ENCODE results near the gene PCYT1B.
A peak's percentile ranks its signal among the peaks of the same experiment; 100 is the strongest.

PCYT1B gene

GRCh38 chrX:24647257-24648058 lies at the start of gene PCYT1B:
PCYT1B (minus strand) TSS chrX:24647347; CDS start chrX:24647105, 242 bp downstream.
- H3K4me3 ChIP-seq (replicated peaks; ENCODE audit: low read depth, low read length) = 0 out of 2 replicates have a peak within 1 kb of the TSS, but pooled peaks have one; percentile 7
- DNase-seq (ENCODE audit: extremely low read depth, low read depth) = peak; percentile 7
- no peak for TF ChIP-seq CTCF (IDR thresholded peaks at IDR 0.05; ENCODE audit: low read depth, low read length, missing control alignments)

- DNase-seq (ENCODE audit: extremely low read depth, low read depth) = no peak
- no peak for TF ChIP-seq CTCF (IDR thresholded peaks at IDR 0.05; ENCODE audit: low read depth, low read length, missing control alignments)
- 0 out of 2 replicates have a peak overlapping the region, but pooled peaks have one; percentile 2 for H3K4me3 ChIP-seq (replicated peaks; ENCODE audit: low read depth, low read length)
Observed at GRCh38 chrX:24696294-24696693, 49.1 kb upstream of the PCYT1B start.

DNA sequence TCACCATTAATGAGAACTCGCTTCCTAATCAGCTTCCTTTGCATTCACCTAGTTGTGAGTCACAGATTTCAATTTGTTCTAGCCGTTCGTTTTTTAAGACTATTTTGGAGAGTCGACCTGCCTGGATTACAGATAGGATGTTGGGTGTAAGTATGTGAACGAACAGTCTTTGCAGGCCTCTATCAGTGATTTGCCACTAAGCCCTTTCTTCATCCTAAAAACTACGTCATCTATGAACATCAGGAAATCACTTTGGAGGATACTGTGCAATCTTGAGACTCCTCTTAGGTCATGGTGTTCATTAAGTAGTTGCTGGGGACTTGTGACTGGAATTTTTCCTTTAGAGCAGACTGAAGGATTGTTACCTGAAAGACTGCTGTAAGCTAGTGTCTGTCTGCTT lies 47.7 kb upstream of the PCYT1B start:
- DNase-seq (ENCODE audit: extremely low read depth, low read depth) = no peak
- H3K4me3 ChIP-seq (replicated peaks; ENCODE audit: low read depth, low read length) = peak overlapping the region; percentile 65
- TF ChIP-seq CTCF (IDR thresholded peaks at IDR 0.05; ENCODE audit: low read depth, low read length, missing control alignments) = no peak

- H3K4me3 ChIP-seq (replicated peaks; ENCODE audit: low read depth, low read length) = peak within 1 kb of the TSS; percentile 65
- peak; percentile 23 for TF ChIP-seq CTCF (IDR thresholded peaks at IDR 0.05; ENCODE audit: low read depth, low read length, missing control alignments)
- DNase-seq (ENCODE audit: extremely low read depth, low read depth) = peak; percentile 82
Observed at GRCh38 chrX:24693453-24694202, 46.5 kb upstream of the PCYT1B start, which contains the start of gene POLA1. POLA1 (plus strand) TSS chrX:24693918; CDS start chrX:24693962, 44 bp downstream.

GRCh38 chrX:24692305-24692704 lies 45.2 kb upstream of the PCYT1B start:
- no peak for DNase-seq (ENCODE audit: extremely low read depth, low read depth)
- H3K4me3 ChIP-seq (replicated peaks; ENCODE audit: low read depth, low read length) = no peak overlapping the region
- TF ChIP-seq CTCF (IDR thresholded peaks at IDR 0.05; ENCODE audit: low read depth, low read length, missing control alignments) = no peak

GRCh38 chrX:24684048-24684447 lies 36.9 kb upstream of the PCYT1B start:
- no peak overlapping the region for H3K4me3 ChIP-seq (replicated peaks; ENCODE audit: low read depth, low read length)
- no peak for DNase-seq (ENCODE audit: extremely low read depth, low read depth)
- TF ChIP-seq CTCF (IDR thresholded peaks at IDR 0.05; ENCODE audit: low read depth, low read length, missing control alignments) = no peak
